Smooth muscle cell (in vitro differentiated cells): ENCODE measurements around the gene RNF214. TPM values are rescaled to one million over a fixed set of nuclear protein-coding genes. Genes with fewer than 3 reads are reported as not detected.

Source experiments
- DNase-seq: peaks from one replicate; lab custom pipeline; 2025; ENCODE audit not compliant: unreplicated experiment; lab: John Stamatoyannopoulos, UW
- H2AFZ ChIP-seq: fragments of 200-600 bp; sonication (generic); 2 replicates; pipeline ENCODE4 v1.6.0; 2016; ENCODE audit warnings: antibody characterized with exemption, low read depth, mild to moderate bottlenecking
- H3F3A ChIP-seq: fragments of 200-600 bp; sonication (generic); 2 replicates; pipeline ENCODE4 v1.6.0; 2017; ENCODE audit warnings: antibody characterized with exemption, low read depth
- H3K27ac ChIP-seq: fragments of 200-600 bp; sonication (generic); 2 replicates; pipeline ENCODE4 v1.5.1; 2016; ENCODE audit warnings: low read depth, mild to moderate bottlenecking
- H3K27me3 ChIP-seq: fragments of 200-600 bp; sonication (generic); 2 replicates; pipeline ENCODE4 v1.6.1; 2016; ENCODE audit warnings: low read depth, mild to moderate bottlenecking
- H3K36me3 ChIP-seq: fragments of 200-600 bp; sonication (generic); 2 replicates; pipeline ENCODE4 v1.5.1; 2016; ENCODE audit warnings: low read depth
- H3K4me1 ChIP-seq: fragments of 200-600 bp; sonication (generic); 2 replicates; pipeline ENCODE4 v1.5.1; 2016; ENCODE audit warnings: low read depth
- H3K4me2 ChIP-seq: fragments of 200-600 bp; sonication (generic); 2 replicates; pipeline ENCODE4 v1.6.0; 2016; ENCODE audit warnings: mild to moderate bottlenecking
- H3K4me3 ChIP-seq: fragments of 200-600 bp; sonication (generic); 2 replicates; pipeline ENCODE4 v1.5.1; 2016; ENCODE audit warnings: mild to moderate bottlenecking
- H3K79me2 ChIP-seq: fragments of 200-600 bp; sonication (generic); 2 replicates; pipeline ENCODE4 v1.6.0; 2016; ENCODE audit warnings: low read depth, mild to moderate bottlenecking
- H3K9ac ChIP-seq: fragments of 200-600 bp; sonication (generic); 2 replicates; pipeline ENCODE4 v1.6.0; 2016; ENCODE audit warnings: low read depth
- H3K9me3 ChIP-seq: fragments of 200-600 bp; sonication (generic); replicated peaks from 2 replicates; pipeline ENCODE4 v1.5.1; 2016; ENCODE audit warnings: low read depth
- H4K20me1 ChIP-seq: fragments of 200-600 bp; sonication (generic); 2 replicates; pipeline ENCODE4 v1.6.0; 2016; ENCODE audit warnings: low read depth
- CTCF ChIP-seq: fragments of 200-600 bp; sonication (generic); IDR thresholded peaks from 2 replicates; pipeline ENCODE4 v1.5.1; 2017; ENCODE audit warnings: borderline replicate concordance, mild to moderate bottlenecking, antibody characterized with exemption; ENCODE audit not compliant: insufficient read depth, poor library complexity, severe bottlenecking
- WGBS: methylation state at CpG from one replicate; pipeline ENCODE4 v1.1.7; 2016; ENCODE audit warnings: low lambda C conversion rate; 5-methylcytosine and 5-hydroxymethylcytosine counted together
- polyA plus RNA-seq: library from polyadenylated mRNA; unstranded; fragments of >200 nt; fragmentation: Nextera tagmentation; extraction: Ambion mirVana; gene quantifications from 2 replicates; pipeline ENCODE4 v1.2.1, GENCODE V29; 2016
- total RNA-seq: library from RNA; depleted of rRNA; stranded (reverse); fragments of >200 nt; gene quantifications from 2 replicates; pipeline ENCODE4 v1.2.3, GENCODE V29; 2014

Gene RNF214
- total and polyA plus RNA-seq, 2 experiments from 2014 or later: 10.9 to 15.8 TPM

GRCh38 chr11:117186431-117186761 lies 46.1 kb upstream of the RNF214 start:
- no peaks in the 10 kb centered on the region for H4K20me1 ChIP-seq
- H3K79me2 ChIP-seq: no peaks in the 10 kb centered on the region
- H3K4me1 ChIP-seq: no peaks in the 10 kb centered on the region
- no peak overlapping the region for H2AFZ ChIP-seq
- no peak for TF ChIP-seq CTCF
- 96% methylated on average over 4 of the region's 4 CpGs for WGBS
- no peak for DNase-seq
- H3K27me3 ChIP-seq: no peaks in the 10 kb centered on the region
- H3K36me3 ChIP-seq: no peaks in the 10 kb centered on the region
- no peak overlapping the region for H3K27ac ChIP-seq
- no peak overlapping the region for H3K9ac ChIP-seq
- no peaks in the 10 kb centered on the region for H3F3A ChIP-seq
- H3K4me2 ChIP-seq: no peak overlapping the region
- no peak overlapping the region for H3K4me3 ChIP-seq
- no peaks in the 10 kb centered on the region for H3K9me3 ChIP-seq

- DNase-seq: no peak
- no peak overlapping the region for H3K9ac ChIP-seq
These were observed 45.5 kb upstream of the RNF214 start for GRCh38 chr11:117187007-117187406.

GRCh38 chr11:117187428-117187798 lies 45.1 kb upstream of the RNF214 start:
- H3F3A ChIP-seq: no peaks in the 10 kb centered on the region
- H3K9me3 ChIP-seq: no peaks in the 10 kb centered on the region
- H3K27ac ChIP-seq: no peak overlapping the region
- H3K4me2 ChIP-seq: no peak overlapping the region
- no peak overlapping the region for H3K4me3 ChIP-seq
- no peak for DNase-seq
- no peaks in the 10 kb centered on the region for H3K4me1 ChIP-seq
- TF ChIP-seq CTCF: no peak
- 95% methylated on average over 13 of the region's 13 CpGs for WGBS
- no peaks in the 10 kb centered on the region for H4K20me1 ChIP-seq
- H3K27me3 ChIP-seq: no peaks in the 10 kb centered on the region
- H3K79me2 ChIP-seq: no peaks in the 10 kb centered on the region
- no peaks in the 10 kb centered on the region for H3K36me3 ChIP-seq
- no peak overlapping the region for H2AFZ ChIP-seq
- H3K9ac ChIP-seq: no peak overlapping the region

More at GRCh38 chr11:117187007-117187406, 45.5 kb upstream of the RNF214 start:
- Histone ChIP-seq H3K4me1 (no peaks in the 10 kb centered on the region), H3K27me3 (no peaks in the 10 kb centered on the region), H3K9me3 (no peaks in the 10 kb centered on the region), H3K4me3 (no peak overlapping the region), H3K79me2 (no peaks in the 10 kb centered on the region), H3F3A (no peaks in the 10 kb centered on the region), H3K36me3 (no peaks in the 10 kb centered on the region), H3K27ac (no peak overlapping the region), H3K4me2 (no peak overlapping the region), H2AFZ (no peak overlapping the region), H4K20me1 (no peaks in the 10 kb centered on the region)
- WGBS: over 99% methylated on average over 6 of the region's 6 CpGs
- TF ChIP-seq CTCF: no peak

GRCh38 chr11:117187799-117188481 lies 44.5 kb upstream of the RNF214 start:
- H3K9ac ChIP-seq: no peak overlapping the region
- no peaks in the 10 kb centered on the region for H3K27me3 ChIP-seq
- no peak overlapping the region for H3K4me3 ChIP-seq
- H3K4me1 ChIP-seq: no peaks in the 10 kb centered on the region
- no peaks in the 10 kb centered on the region for H3F3A ChIP-seq
- WGBS: 94% methylated on average over 16 of the region's 16 CpGs
- H3K36me3 ChIP-seq: no peaks in the 10 kb centered on the region
- DNase-seq: no peak
- TF ChIP-seq CTCF: no peak
- no peak overlapping the region for H3K27ac ChIP-seq
- no peaks in the 10 kb centered on the region for H4K20me1 ChIP-seq
- H3K4me2 ChIP-seq: no peak overlapping the region
- no peak overlapping the region for H2AFZ ChIP-seq
- no peaks in the 10 kb centered on the region for H3K9me3 ChIP-seq
- no peaks in the 10 kb centered on the region for H3K79me2 ChIP-seq
